Measurements from ENCODE around the gene STARD7.

DNA sequence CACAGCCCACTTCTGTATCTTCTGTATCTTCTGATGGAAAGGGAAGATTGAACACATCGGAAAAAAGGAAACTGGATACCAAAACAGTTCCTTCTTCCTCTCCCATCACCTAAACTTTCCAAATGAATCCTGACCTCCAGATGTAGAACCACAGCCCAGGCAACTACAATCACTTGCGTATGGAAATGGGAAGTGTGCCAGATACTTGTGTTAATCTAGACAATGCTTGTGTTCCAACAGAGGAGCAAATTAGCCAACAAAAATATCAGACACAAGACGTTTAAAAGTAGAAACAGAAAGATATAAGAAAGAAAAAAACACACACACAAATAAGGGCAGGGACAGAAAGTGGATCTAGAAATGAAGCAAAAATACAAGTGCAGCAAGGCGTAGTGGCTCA is 32.0 kb downstream of the STARD7 start:
- TF ChIP-seq CTCF (IDR thresholded peaks at IDR 0.05) (no peak), POLR2A (IDR thresholded peaks at IDR 0.05) (no peak)

All from right lobe of liver (tissue), 4 donors.